Renal cortex interstitium (tissue), 11 donors: ENCODE measurements around the gene KRTAP10-1. TPM values are rescaled to one million over a fixed set of nuclear protein-coding genes. Genes with fewer than 3 reads are reported as not detected.
"Not testable (repeated sequence)": the region's sequence is repeated elsewhere in the genome, so short reads cannot be mapped to it uniquely, and the experiment has no call there.

Experiments
- DNase-seq, 11 donors: peaks; one replicate each; pipeline ENCODE4 v3.0.0-alpha.2; 2013; ENCODE audit warnings: low read depth in 9 of 11, low spot score in 4 of 11; ENCODE audit errors: extremely low read depth in 1 of 11
- polyA plus RNA-seq, 3 donors: library from polyadenylated mRNA; unstranded; fragments of 120-200 nt; gene quantifications; one replicate each; pipeline ENCODE4 v1.2.1, GENCODE V29; 2013; ENCODE audit not compliant: insufficient read length in 3 of 3

KRTAP10-1 gene
- polyA plus RNA-seq, 3 donors, result not detected

GRCh38 chr21:44510109-44510507, 29.9 kb downstream of the KRTAP10-1 start:
- DNase-seq, result no peak

GRCh38 chr21:44509539-44509938, 30.5 kb downstream of the KRTAP10-1 start:
- no peak for DNase-seq

GRCh38 chr21:44508711-44509445, 31.1 kb downstream of the KRTAP10-1 start:
- DNase-seq, result no peak

GRCh38 chr21:44508426-44508710, 31.6 kb downstream of the KRTAP10-1 start:
- no peak for DNase-seq

- no peak for DNase-seq
These were observed 32.1 kb downstream of the KRTAP10-1 start for GRCh38 chr21:44507673-44508425.

- DNase-seq, result no peak
These were observed 33.4 kb downstream of the KRTAP10-1 start for GRCh38 chr21:44506279-44507255.

GRCh38 chr21:44505673-44506278, 34.2 kb downstream of the KRTAP10-1 start:
- DNase-seq, result no peak

GRCh38 chr21:44503901-44504399, 36.0 kb downstream of the KRTAP10-1 start:
- no peak for DNase-seq

GRCh38 chr21:44503006-44503889, 36.7 kb downstream of the KRTAP10-1 start:
- DNase-seq, result not testable (repeated sequence)

GRCh38 chr21:44502171-44502958, 37.6 kb downstream of the KRTAP10-1 start:
- DNase-seq, result no peak

GRCh38 chr21:44500111-44500510, 39.9 kb downstream of the KRTAP10-1 start:
- no peak for DNase-seq

- no peak for DNase-seq
These were observed 40.4 kb downstream of the KRTAP10-1 start for GRCh38 chr21:44499631-44500030.

GRCh38 chr21:44499211-44499560, 40.8 kb downstream of the KRTAP10-1 start:
- no peak for DNase-seq

- no peak for DNase-seq
These were observed 41.5 kb downstream of the KRTAP10-1 start for GRCh38 chr21:44498280-44499210.

GRCh38 chr21:44497703-44498126, 42.3 kb downstream of the KRTAP10-1 start:
- DNase-seq, result no peak
